ENCODE results near the gene SSB.

DNA sequence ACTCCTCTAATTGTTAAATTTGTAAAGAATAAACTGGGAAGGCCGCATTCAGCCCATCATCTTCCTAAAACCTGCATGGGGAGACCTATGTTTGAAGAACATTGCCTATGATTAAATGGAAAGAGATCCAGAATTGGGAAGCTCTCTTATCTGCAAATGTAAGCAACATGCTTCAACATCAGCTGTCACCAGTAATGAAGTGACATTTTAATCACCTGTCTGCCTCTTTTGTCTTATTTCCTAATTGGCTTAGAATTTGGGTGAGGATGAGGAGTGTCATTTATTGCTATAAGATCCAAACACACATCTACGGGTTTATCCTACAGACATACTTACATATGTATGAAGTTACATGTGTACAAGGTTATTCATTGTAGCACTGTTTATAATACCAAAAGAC lies 26.0 kb upstream of the SSB start:
- TF ChIP-seq, protein P1, sequence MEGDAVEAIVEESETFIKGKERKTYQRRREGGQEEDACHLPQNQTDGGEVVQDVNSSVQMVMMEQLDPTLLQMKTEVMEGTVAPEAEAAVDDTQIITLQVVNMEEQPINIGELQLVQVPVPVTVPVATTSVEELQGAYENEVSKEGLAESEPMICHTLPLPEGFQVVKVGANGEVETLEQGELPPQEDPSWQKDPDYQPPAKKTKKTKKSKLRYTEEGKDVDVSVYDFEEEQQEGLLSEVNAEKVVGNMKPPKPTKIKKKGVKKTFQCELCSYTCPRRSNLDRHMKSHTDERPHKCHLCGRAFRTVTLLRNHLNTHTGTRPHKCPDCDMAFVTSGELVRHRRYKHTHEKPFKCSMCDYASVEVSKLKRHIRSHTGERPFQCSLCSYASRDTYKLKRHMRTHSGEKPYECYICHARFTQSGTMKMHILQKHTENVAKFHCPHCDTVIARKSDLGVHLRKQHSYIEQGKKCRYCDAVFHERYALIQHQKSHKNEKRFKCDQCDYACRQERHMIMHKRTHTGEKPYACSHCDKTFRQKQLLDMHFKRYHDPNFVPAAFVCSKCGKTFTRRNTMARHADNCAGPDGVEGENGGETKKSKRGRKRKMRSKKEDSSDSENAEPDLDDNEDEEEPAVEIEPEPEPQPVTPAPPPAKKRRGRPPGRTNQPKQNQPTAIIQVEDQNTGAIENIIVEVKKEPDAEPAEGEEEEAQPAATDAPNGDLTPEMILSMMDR (IDR thresholded peaks at IDR 0.05; ENCODE audit: low read depth, low read length, missing input control) = no peak
- TF ChIP-seq, protein P2, sequence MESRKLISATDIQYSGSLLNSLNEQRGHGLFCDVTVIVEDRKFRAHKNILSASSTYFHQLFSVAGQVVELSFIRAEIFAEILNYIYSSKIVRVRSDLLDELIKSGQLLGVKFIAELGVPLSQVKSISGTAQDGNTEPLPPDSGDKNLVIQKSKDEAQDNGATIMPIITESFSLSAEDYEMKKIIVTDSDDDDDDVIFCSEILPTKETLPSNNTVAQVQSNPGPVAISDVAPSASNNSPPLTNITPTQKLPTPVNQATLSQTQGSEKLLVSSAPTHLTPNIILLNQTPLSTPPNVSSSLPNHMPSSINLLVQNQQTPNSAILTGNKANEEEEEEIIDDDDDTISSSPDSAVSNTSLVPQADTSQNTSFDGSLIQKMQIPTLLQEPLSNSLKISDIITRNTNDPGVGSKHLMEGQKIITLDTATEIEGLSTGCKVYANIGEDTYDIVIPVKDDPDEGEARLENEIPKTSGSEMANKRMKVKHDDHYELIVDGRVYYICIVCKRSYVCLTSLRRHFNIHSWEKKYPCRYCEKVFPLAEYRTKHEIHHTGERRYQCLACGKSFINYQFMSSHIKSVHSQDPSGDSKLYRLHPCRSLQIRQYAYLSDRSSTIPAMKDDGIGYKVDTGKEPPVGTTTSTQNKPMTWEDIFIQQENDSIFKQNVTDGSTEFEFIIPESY (IDR thresholded peaks at IDR 0.05) = no peak

All from liver (tissue), 2 donors.